Medulla oblongata (tissue), 1 donor: ENCODE data around the gene ZMYND15.

Experiments
- DNase-seq: peaks from one replicate; pipeline ENCODE4 v3.0.0-alpha.2; 2015; ENCODE audit errors: extremely low spot score

Gene ZMYND15

DNA sequence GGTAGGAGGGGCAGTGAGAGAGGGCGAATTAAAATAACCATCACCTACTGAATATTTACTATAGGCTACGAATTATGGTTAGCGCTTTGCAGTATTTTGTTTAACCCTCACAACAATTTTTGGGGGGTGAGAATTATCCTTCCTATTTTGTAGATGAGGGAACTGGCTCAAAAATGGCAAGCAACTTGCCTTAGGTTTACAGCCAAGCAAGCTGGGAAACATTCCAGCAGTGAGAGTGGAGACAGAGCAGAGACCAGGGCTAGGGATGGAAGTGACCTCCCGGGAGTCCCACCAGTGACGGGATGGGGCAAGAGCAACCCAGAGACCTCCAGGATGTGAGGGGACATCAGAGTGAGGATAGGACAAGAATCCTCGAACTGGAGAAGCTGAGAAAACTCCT is 46.9 kb downstream of the ZMYND15 start:
- DNase-seq, result peak; percentile 43

DNA sequence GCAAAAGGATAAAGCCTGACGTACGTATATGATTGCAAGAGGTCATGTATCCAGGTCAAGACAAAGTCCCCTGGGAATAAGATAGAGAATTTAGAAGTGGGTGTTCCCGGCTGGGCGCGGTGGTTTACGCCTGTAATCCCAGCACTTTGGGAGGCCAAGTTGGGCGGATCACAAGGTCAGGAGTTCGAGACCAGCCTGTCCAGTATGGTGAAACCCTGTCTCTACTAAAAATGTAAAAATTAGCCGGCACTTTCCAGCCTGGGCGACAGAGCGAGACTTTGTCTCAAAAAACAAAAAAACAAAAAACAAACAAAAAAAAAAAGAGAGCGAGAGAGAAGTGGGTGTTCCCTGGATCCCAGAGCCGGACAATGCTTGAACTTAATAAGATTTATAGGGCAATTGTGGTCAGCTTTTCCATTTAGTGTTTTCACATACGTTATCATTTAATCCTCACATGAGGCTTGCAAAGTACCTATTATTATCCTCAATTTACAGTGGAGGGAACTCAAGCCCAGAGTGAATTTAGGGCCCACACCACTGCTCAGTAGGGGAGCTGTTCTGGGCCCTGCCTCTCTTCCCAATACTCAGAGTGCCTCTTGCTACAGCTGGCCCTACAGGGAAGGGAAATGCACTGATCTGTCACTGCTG is 48.6 kb downstream of the ZMYND15 start:
- DNase-seq, result no peak

DNA sequence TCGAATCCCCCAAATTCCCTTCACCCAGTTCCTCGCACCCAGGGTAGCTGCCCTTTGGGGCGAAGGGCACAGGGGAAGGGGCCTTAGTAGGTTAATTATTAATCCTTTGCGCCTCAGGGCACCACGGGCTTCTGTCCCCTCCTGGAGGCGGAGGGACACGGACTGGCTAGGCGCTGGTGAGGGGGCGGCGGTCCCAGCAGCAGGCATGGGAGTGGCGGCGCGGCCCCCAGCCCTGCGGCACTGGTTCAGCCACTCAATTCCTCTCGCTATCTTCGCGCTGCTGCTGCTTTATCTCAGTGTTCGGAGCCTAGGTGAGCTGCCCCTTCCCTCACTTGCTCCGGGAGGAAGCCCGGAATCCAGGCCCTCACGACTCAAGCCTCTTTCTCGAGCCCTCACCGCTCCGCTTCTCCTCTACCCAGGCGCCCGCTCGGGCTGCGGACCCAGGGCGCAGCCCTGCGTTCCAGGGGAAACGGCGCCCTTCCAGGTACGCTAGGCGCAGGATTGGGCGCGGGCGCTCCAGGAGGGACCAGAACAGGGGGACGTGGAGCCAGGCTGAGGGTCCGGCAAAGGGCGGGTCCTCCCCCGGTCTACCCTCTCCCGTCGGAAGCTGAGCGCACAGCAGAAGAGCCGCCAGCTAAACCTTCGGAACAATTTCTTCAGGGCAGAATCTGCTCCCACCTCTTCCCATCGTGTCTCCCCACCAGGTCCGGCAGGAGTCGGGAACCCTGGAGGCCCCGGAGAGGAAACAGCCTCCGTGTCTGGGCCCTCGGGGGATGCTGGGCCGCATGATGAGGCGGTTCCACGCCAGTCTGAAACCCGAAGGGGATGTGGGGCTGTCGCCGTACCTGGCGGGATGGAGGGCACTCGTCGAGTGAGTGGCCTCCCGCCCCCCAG is 49.4 kb downstream of the ZMYND15 start, which contains the start of gene GLTPD2:
Gene GLTPD2 (plus strand): TSS at position 158 of the 894 bp plus-strand sequence. CDS start 48 bp downstream, at position 206.
- DNase-seq, result no peak

DNA sequence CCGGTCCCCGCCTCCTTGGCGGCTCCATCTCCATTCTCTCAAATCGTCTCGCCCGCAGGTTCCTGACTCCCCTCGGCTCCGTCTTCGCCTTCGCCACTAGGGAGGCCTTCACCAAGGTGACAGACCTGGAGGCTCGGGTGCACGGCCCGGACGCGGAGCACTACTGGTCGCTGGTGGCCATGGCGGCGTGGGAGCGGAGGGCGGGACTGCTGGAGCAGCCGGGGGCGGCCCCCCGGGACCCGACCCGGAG is 50.0 kb downstream of the ZMYND15 start:
- DNase-seq, result no peak

DNA sequence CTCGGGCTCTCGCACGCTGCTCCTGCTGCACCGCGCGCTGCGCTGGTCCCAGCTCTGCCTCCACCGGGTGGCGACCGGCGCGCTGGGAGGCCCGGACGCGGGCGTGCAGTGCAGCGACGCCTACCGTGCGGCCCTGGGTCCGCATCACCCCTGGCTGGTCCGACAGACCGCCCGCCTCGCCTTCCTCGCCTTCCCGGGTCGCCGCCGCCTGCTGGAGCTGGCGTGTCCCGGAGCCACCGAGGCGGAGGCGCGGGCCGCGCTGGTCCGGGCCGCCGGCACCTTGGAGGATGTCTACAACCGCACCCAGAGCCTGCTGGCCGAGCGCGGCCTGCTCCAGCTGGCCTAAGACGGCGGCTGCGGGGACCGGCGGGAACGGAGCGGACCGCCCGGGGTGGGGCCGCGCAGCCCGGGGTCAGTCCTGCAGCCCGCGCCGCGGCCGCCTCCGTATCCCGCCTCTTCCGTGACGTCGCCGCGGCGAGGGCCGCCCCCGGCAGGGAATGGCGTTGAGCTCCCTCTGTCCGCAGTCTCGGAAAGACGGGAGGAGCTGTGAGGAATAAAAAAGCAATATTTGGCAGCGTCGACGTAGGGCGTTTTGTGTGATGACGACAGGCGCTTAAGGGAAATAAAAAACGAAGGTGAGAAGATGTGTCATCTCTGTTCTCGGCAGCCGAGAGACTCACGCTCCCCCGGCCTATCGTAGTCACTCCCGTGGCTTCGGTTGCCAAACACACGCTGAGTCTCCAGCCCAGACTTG is 50.5 kb downstream of the ZMYND15 start:
- peak; percentile 90 for DNase-seq

DNA sequence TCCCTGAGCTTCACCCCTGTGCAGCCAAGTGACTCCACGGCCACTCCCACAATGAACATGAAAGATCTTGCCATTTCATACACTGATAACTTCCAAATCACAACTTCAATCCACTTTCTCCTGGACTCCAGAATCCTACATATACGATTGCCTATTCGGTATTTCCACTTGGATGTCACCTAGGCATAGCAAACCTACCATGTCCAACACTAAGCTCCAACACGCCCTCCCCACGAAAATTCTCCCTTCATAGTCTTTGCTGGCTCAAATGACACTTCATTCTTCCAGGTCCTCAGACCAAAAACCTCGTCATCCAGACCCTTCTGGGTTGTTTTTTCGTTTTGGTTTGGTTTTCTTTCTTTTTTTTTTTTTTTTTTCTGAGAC is 51.1 kb downstream of the ZMYND15 start:
- peak; percentile 13 for DNase-seq

DNA sequence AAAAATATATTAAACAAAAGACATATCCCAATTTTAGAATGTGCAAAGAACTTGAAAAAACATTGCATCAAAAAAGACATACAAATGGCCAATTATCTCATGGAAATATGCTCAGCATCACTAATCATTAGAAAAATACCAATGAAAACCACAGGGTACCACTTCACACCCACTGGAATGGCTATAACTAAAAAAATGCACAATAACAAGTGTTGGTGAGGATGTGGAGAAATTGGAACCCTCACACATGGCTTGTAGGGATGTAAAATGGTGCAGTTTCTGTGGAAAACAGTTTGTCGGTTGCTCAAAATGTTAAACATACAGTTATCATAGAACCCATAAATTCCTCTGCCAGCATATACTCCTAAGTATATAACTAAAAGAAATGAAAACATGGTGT is 55.5 kb downstream of the ZMYND15 start:
- no peak for DNase-seq
